Cortex of kidney (tissue), 1 donor: ENCODE measurements around the gene DCAF12.
"Not testable (repeated sequence)": the region's sequence is repeated elsewhere in the genome, so short reads cannot be mapped to it uniquely, and the experiment has no call there.

Experiments
- DNase-seq: peaks from one replicate; lab custom pipeline; 2025; lab: John Stamatoyannopoulos, UW

Gene DCAF12

DNA sequence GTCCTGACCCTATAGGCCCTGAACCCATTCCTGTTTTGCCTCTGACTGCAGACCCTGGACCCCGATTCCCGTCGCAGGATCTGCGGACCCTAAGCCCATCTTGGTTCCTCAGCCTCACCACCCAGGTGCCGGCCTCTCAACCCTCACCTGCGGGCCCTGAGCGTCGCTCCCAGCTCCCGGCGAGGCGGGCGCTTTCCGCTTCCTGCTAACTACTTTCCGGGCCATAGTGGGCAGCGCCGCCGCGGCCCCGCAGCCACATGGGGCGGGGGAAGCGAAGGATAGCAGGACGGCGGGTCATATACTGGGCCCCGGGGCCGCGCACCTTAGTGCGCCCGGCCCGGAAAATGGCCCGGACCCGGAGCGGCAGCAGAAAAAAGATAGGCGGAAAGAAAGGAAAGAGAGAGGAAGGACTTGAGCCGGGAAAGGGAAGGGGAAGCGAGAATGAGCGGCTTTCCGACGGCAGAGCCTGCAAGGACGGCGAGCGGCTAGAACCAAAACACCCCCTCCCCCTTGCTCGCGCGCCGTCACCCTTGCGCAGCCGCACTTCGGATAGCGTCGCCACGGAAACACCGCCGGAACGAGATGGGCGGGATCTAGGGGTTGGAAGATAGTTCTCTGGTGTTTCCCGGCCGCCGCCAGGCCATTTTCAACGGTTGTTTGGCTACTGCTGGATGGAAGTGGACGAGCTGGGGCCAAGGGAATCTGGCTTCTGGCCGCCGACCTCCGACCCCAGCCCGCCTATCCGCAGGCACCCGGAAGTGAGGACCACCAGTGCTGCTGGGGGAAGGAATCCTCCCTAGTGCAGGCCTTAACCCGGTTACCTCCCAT is at the start of gene DCAF12:
DCAF12 (minus strand) TSS at position 492 of the 828 bp plus-strand sequence; CDS start at position 225, 267 bp downstream.
- DNase-seq, result peak; percentile 55

DNA sequence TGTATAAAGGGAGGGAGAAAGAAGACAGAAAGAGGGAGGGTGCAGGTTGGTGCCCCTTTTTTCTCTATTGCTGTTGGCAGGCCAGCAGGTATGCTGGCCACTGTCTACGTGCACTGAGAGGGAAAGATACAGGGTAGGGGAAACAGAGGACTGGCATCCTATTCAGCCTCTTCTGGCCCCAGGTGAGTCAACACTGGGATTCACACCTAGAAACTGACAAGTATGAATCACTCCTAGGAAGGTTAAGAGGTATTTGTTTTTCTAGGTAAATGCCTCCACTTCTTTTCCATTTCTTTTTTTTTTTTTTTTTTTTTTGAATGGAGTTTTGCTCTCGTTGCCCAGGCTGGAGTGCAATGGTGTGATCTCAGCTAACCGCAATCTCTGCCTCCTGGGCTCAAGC is 49.6 kb upstream of the DCAF12 start:
- no peak for DNase-seq

DNA sequence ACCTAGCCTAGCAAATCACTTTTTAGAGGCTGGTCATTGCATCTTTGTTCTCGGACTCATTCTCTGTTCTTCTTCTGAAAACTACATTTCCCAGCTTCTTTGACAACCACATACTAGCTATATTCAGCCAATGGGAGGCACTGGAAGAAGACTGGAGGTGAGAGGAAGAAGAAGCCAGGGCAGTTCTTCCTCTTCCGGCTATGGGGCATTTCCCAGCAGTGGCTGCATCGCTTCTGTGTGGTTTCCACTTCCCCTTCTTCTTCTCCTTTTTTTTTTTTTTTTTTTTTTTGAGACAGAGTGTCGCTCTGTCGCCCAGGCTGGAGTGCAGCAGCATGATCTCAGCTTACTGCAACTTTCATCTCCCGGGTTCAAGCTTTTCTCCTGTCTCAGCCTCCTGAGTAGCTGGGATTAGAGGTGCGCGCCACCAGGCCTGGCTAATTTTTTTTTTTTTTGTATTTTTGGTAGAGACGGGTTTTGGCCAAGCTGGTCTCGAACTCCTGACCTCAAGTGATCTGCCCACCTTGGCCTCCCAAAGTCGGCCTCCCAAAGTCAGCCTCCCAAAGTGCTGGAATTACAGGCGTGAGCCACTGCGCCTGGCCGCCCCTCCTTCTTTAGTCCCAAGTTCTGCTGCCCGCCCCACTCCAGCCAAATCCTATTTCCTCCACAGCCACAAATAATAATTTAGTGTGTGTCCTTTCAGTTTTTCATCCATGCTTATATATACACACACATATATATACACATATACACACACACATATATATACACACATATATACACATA is 45.4 kb upstream of the DCAF12 start:
- no peak for DNase-seq

DNA sequence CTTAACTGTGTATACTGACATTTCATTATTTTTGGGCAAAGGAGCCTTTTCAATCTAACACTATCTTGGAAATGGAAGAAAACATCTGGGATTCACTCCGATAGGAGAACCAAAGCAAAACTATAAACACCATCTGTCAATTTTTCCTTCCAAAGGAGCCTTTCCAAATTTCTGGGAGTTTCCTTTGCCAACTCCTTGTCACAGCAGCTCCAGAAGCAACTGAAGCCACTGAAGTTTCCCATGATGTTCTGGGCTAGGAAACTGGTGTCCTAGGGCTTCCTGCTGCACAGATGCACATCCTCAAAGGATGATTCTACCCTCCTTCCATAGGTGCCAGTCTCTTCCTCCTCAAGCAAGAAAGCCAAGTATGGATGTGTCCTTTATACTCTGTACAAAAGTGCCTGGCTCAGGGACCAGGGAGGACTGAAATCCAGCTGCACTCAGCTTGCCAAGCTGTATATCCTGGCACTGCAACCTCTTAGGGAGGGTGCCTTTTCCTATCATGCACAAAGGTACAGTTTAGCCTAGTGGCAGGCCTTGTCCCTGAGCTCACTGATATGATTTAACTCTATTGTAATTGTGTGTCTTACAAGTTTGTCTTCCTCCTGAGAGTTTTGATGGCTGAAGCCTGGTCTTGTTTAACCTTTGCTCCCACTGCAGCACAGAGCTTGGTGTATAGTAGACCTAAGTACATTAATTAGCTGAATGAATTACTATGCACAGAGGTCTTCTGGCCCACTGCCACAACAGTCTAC is 43.9 kb upstream of the DCAF12 start:
- no peak for DNase-seq

DNA sequence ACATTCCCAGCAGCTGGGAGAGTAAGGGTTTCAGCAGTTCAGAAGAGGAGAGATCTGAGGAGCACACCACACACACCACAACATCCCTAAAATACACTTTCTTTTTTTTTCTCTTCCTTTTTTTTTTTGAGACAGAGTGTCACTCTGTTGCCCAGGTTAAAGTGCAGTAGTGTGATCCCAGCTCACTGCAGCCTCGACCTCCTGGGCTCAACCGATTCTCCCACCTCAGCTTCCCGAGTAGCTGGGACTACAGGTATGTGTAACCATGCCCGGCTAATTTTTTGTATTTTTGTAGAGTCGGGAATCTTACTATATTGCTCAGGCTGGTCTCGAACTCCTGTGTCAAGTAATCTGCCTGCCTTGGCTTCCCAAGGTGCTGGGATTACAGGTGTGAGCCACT is 42.6 kb upstream of the DCAF12 start:
- DNase-seq, result no peak

DNA sequence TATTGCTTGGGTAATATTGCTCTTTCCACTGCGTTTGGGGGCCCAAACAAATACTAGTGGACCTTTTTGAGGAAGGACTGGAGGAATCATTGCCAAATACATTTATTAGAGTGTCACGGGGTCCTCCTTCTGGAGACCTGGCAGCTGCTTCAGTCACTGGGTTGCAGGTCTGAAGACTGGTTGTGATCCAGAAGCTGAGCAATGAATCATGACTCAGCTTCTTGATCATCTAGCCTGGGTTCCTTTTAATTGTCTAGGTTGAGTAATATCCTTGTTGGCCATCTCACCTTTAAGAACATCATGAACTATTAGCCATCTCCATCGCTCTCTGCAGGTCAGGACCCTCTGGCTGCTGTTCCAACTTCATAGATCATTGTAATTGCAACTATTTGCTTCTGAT is 36.9 kb upstream of the DCAF12 start:
- no peak for DNase-seq

DNA sequence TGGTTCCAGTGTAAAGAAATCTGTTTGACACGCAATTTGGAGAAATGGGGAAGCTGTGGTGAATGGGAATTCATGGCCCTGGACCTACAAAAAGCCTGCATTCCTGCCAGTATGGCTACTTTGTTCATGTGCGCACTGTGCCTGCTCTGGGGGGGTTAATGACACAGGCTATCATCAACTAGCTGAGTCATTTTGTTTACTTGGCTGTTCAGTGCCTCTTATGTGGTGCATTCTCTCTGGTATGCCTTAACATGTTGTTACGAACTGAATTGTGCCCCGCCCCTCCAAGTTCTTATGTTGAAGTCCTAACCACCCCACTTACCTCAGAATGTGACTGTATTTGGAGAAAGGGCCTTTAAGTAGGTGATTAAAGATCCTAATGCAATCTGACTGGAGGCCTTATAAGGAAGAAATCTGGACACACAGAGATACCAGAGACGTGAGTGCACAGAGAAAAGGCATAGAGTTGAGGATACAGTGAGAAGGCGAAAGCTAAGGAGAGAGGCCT is 31.9 kb upstream of the DCAF12 start:
- DNase-seq, result no peak

DNA sequence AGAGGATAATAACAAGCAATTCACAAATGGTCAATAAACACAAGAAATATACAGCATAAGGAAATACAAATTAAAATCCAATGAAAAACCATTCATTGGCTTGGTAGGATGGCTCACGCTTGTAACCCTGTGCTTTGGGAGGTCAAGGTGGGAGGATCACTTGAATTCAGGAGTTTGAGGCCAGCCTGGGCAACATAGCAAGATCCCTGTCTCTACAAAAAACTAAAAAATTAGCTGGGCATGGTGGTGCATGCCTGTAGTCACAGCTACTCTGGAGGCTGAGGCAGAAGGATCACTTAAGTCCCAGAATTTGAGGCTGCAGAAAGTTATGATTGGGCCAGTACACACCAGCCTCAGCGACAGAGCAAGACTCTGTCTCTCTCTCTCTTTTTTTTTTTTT is 31.4 kb upstream of the DCAF12 start:
- DNase-seq, result no peak

DNA sequence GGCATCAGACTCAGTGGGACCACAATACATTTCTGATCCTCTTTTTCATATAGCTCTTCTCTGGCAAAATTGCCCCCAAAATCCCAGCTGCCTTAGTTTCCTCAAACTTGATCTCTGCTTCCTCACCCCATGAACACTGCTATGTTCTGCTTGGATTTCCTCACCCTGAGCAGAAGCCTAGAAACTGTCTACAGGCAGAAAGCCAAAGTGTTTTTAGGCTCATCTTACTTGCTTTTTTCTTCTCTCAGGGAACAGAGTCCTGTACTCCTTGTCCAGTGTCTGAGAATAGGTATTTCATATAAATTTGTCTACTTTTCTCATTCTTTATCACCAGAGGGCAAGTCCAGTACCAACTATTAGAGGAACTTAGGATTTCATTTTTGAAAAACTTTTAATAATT is 30.8 kb upstream of the DCAF12 start:
- DNase-seq, result no peak

DNA sequence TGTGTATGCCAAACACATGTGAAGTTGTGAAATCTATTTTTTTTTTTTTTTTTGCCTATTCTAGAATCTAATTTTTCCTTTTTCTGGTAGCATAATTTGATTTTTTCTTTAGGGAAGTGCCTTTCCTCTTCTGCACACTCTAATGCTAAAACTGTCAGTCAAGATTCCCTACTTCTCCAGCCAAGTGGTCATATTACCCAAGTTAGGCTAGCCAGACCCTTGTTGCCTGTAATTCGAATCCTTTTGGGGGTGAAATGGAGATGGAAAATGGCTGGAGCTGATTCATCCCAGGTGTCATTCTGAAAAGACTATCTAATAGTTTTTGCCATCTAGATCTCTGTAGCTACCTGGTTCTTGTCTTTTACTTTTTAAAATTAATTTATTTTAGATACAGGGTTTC is 27.6 kb upstream of the DCAF12 start:
- no peak for DNase-seq

DNA sequence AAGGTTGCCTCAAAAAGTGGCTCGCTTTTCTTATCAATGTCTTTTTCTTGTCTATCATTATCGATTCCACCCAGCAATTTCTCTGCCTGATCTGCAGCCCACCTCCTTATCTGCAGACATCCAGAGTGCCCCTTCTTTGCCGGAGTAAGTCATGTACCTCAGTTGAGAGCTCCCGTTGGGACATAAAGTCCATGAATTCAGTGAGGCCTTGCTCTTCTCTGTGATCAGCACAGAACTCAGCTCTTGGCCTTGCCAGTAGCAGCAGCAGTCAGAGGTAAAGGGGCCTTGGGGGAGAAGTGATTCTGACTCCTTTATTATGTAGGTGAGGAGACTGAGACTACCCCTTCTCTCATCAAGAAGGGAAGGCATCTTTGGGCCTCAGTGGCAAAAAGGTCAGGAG is 24.9 kb upstream of the DCAF12 start:
- DNase-seq, result no peak

DNA sequence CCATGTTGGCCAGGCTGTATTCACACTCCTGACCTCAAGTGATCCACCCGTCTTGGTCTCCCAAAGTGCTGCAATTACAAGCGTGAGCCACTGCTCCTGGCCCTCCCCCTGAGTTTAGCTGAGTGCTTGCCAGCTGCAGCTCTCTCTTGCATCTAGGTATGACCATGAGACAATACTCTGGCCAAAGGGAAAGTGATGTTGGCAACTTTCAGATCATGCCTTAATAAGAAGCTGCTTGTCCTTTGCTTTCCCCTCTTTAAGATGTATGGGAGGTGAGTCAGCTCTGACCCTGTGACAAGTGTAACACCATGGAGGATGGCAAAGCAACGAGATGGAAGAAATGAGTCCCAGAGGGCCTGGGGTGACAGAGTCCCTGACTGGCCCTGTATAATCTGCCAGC is 18.7 kb upstream of the DCAF12 start:
- no peak for DNase-seq

DNA sequence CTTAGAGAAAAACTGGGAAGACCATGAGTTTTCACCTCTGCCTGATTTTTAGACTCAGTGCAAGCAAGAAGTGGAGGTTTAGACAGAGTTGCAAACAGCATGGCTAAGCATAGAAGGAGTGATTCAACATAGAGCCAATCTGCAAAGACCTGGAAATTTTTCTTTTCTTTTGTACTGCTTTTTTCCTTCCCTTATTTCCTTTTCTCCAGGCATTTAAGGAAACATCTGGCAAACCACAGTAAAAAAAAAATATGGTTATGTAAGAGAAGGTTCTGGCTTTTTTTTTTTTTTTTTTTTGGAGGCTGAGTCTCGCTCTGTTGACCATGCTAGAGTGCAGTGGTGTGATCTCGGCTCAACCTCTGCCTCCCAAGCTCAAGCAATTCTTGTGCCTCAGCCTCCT is 16.6 kb upstream of the DCAF12 start:
- no peak for DNase-seq

DNA sequence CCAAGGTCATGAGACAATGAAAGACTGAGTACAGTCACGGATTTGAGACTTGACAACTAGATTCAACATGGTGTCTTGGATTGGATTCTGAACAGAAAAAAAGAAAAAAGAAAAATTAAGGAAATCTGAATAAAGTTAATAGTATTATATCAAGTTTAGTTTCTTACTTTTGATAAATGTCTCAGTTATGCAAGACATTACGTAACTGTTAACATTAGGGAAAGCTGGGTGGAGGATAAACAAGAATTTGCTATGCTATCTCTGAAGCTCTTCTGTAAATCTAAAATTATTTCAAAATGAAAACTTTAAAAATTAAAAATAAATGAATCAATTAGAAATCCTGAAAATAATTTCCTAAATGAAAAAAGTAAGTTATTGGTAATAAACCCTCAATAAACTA is 14.4 kb upstream of the DCAF12 start:
- DNase-seq, result no peak

DNA sequence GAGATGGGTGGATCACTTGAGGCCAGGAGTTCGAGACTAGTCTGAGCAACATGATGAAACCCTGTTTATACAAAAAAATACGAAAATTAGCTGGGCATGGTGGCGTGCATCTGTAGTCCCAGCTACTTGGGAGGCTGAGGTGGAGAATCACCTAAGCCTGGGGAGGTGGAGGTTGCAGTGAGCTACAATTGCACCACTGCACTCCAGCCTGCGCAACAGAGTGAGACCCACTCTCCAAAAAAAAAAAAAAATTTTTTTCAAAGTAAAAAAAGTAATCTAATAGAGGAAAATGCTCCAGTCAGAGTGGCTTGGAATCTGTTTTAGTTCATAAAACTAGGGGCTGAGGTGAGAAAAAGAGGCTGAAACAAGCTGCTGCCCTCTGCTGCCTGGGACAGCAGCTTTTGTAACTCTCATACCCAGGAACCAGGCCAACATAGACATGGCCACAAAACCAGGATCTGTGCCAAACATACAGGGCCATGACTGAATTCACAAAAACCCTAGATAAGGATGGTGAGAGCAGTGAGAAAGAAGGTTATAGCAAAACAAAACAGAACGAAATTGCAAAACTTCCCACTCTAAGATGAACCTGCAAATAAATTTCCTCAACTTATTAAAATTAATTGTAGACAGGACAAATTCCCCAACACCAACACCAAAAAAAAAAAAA is 13.1 kb upstream of the DCAF12 start:
- no peak for DNase-seq

DNA sequence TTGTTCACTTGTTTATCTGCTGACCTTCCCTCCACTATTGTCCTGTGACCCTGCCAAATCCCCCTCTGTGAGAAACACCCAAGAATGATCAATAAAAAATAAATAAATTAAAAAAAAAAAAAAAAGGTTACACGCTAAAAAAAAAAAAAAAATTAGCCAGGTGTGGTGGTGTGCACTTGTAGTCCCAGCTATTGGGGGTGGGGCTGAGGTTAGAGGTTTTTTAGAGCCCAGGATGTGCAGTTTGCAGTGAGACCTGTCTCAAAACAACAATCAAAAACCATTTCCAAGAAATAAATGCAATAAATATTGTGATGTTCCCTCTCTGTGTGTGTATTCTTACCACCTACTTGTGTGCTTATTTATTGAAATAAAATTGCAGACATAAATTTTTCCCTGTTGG is 12.1 kb upstream of the DCAF12 start:
- DNase-seq, result not testable (repeated sequence)

DNA sequence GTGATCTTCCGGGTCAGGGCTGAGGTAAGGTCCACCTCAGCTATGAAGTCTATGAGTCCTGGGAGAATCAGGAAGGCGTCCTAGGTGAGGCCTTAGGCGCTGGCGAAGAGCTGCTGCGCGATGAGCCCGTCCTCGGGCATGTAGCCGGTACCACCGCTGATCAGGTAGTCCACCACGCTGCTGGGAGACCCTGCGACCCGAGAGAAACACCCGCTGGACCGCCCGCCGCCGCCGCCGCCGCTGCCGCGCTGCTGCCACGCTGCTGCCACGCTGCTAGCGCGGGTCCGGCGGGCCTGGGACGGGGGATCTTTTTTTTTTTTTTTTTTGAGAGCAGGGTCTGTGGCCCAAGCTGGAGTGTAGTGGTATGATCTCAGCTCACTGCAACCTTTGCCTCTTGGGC is 8.0 kb upstream of the DCAF12 start:
- no peak for DNase-seq

DNA sequence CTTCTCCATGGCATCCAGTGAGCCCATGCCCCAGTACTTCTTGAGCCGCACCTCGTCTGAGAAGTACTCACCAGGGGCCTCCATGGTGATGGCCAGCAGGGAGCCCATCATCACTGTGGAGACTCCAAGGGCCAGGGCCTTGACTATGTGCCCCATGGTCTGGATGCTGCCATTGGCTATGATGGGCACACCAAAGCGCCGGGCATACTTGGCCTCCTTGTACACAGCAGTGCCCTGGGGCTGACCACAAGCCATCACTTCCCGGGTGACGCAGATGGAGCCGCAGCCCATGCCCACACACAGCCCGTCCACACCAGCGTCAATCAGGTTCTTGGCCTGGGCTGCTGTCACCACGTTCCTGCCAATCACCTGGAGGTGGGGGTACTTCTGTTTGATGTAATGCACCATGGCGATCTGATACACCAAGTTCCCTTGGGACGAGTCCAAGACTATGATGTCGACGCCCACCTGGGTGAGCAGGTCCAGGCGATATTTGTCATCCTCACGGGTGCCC is 7.0 kb upstream of the DCAF12 start:
- DNase-seq, result no peak

DNA sequence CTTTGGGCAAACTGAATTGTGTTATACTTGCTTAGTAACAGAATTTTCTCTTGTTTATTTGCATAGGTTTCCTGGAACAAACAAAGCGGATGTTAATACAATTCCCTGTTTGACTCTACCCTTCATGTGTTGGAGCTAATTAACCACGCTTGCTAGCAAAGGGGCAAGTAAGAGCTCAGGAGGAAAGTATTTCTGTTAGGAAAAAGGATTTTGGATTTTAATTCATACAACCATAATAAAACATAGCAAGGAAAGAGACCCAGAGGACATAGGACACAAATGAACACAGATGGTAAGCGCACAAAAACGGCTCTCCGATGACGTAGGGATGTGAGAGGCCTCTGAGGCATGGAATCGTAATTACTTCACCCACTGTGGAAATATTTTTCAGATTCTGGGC is 5.1 kb upstream of the DCAF12 start:
- DNase-seq, result no peak

DNA sequence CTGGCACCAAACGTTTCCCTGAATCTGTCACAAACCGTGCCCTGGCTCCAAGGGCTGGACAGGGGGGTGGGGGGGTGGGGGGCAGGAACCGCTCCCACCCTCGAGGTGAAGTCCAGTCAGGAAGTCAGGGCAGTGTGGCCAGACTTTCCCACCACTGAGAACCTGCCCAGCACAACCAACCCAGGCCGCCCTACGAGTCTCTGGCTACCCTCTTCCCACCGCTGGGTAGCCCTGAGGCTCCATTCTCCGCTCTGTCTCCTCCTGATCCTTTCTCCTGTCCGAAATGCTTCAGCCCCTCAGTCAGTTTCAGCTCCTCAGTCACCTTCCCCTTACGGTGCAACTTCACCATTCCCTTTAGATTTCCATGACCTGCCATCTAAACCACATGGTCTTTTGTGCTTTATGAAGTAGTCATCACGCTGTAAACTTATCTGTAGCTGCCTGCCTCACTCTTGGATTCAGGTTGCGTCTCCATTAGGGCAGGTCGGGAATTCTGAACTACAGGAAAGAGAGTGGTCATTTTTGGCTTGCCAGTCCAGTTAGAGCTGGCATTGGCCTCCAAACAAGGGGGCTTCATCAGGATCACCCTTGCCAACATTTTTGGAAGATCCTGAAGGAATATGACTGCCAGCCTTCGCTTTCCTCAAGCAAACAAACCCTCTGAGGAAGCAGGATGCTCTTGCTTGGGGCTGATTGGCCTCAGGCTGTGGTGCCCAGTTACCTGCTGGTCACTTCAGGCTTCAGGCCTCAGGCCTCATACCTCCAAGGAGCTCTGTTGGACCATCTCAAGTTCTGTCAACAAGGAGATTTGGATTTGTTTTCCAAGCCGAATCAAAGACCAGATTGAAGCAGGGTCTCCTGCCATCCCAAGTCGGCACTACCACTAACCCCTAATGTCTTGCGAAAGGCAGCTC is 794 bp upstream of the DCAF12 start:
- DNase-seq, result no peak
